ENCODE results near the gene ZNF660. TPM values are rescaled to one million over a fixed set of nuclear protein-coding genes. Genes with fewer than 3 reads are reported as not detected.
"Not testable (repeated sequence)": the region's sequence is repeated elsewhere in the genome, so short reads cannot be mapped to it uniquely, and the experiment has no call there.

Gene ZNF660
- total RNA-seq: 5.0 and 5.8 TPM in 2 replicates

DNA sequence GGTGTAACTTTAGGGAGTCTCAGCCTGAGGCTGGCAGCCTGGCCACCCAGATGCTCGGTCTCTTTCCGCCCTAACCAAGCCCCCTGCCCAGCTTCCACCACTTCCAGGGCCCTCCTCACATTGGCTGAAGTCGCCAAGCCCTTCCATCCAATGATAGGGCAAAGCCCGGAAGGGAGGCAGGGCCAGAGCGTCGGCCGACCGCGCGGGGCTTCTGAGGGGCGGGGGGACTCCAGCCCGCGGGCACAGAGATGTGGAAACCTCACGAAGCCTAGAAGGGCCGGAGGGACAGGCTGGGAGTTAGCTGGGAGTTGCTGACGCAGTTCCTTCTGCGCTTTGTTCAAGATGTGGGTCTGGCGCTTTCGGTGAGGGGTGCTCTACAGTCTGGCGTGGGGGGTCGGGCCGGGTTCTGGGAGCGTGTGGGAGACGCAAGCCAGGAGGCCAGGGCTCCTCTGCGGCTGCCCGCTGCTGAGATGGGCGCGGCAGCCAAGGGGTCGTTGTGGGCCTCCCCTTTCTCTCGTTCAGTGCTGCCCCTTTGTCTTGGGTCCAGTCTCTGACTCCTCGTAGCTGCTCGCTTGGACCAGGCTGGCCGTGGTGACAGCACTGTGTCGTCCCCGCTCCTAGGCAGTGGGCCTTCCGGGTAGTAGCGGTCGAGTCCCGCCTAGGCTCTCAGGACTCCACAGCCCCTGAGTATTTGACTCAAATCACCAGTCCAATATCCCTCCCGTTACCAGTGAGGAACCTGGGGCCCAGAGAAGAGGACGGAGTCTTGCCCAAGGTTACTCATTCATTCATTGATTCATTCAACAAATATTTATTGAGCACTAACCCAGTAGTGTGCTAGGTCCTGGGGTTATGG lies at the start of gene ZNF660:
Gene ZNF660, plus strand, starts transcription at position 319 of the 856 bp plus-strand sequence. CDS start 9,230 bp downstream, outside the sequence.
- no peaks in the 10 kb centered on the region for H3K27me3 ChIP-seq (ENCODE audit: insufficient read depth, low read length)
- no peaks in the 10 kb centered on the region for H3K79me2 ChIP-seq (ENCODE audit: insufficient read depth, low read length)
- peak within 1 kb of the TSS; percentile 98 for H2AFZ ChIP-seq (ENCODE audit: low read length)
- H3K27ac ChIP-seq (ENCODE audit: low read depth, low read length): peak within 1 kb of the TSS; percentile 79
- peak; percentile 96 for DNase-seq (ENCODE audit: insufficient read length, low spot score, missing footprints)
- H3K36me3 ChIP-seq (ENCODE audit: insufficient read depth, low read length): no peaks in the 10 kb centered on the region
- no peak for TF ChIP-seq CTCF (IDR thresholded peaks at IDR 0.05; ENCODE audit: extremely low read depth, low read depth, low read length)
- H4K20me1 ChIP-seq (ENCODE audit: insufficient read depth, low read length): no peaks in the 10 kb centered on the region
- peaks cover 16% of the 10 kb centered on the region for H3K4me1 ChIP-seq (ENCODE audit: insufficient read depth, low read length)
- peak within 1 kb of the TSS; percentile 86 for H3K4me3 ChIP-seq (ENCODE audit: insufficient read depth, low read length)
- no peaks in the 10 kb centered on the region for H3K9me3 ChIP-seq (ENCODE audit: low read depth, low read length)
- peak within 1 kb of the TSS; percentile 94 for H3K4me2 ChIP-seq (ENCODE audit: insufficient read depth, low read length)

DNA sequence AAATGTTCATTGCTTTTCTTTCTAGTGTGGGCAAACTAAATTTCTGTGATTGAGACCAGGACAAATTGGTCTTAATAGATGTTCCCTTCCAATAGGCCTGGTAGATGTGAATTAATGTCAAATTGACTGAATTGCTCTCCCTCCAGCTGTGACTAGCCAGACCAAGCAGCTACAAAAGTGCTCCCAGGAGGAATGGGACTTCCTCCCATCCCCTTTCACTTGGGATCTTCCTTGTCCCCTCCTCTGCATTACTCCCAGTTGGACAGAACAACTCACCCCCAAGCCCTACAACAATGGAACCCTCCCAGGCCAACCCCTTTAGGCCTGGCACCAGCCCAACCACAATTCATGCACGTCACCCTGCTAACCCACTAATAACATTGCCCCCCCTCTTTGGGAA lies 49.4 kb upstream of the ZNF660 start:
- H3K4me1 ChIP-seq (ENCODE audit: insufficient read depth, low read length): no peaks in the 10 kb centered on the region
- no peak for TF ChIP-seq CTCF (IDR thresholded peaks at IDR 0.05; ENCODE audit: extremely low read depth, low read depth, low read length)
- no peaks in the 10 kb centered on the region for H3K27me3 ChIP-seq (ENCODE audit: insufficient read depth, low read length)

GRCh38 chr3:44544811-44545210 lies 40.0 kb upstream of the ZNF660 start:
- not testable (repeated sequence) for DNase-seq (ENCODE audit: insufficient read length, low spot score, missing footprints); H2AFZ ChIP-seq (ENCODE audit: low read length)

More for the DNA sequence above, 49.4 kb upstream of the ZNF660 start:
- Histone ChIP-seq H3K36me3 (ENCODE audit: insufficient read depth, low read length) (no peaks in the 10 kb centered on the region), H4K20me1 (ENCODE audit: insufficient read depth, low read length) (no peaks in the 10 kb centered on the region), H3K4me3 (ENCODE audit: insufficient read depth, low read length) (no peak overlapping the region), H3K79me2 (ENCODE audit: insufficient read depth, low read length) (no peaks in the 10 kb centered on the region), H3K9me3 (ENCODE audit: low read depth, low read length) (no peaks in the 10 kb centered on the region), H3K27ac (ENCODE audit: low read depth, low read length) (no peak overlapping the region), H2AFZ (ENCODE audit: low read length) (no peak overlapping the region), H3K4me2 (ENCODE audit: insufficient read depth, low read length) (no peak overlapping the region)
- DNase-seq (ENCODE audit: insufficient read length, low spot score, missing footprints): no peak

DNA sequence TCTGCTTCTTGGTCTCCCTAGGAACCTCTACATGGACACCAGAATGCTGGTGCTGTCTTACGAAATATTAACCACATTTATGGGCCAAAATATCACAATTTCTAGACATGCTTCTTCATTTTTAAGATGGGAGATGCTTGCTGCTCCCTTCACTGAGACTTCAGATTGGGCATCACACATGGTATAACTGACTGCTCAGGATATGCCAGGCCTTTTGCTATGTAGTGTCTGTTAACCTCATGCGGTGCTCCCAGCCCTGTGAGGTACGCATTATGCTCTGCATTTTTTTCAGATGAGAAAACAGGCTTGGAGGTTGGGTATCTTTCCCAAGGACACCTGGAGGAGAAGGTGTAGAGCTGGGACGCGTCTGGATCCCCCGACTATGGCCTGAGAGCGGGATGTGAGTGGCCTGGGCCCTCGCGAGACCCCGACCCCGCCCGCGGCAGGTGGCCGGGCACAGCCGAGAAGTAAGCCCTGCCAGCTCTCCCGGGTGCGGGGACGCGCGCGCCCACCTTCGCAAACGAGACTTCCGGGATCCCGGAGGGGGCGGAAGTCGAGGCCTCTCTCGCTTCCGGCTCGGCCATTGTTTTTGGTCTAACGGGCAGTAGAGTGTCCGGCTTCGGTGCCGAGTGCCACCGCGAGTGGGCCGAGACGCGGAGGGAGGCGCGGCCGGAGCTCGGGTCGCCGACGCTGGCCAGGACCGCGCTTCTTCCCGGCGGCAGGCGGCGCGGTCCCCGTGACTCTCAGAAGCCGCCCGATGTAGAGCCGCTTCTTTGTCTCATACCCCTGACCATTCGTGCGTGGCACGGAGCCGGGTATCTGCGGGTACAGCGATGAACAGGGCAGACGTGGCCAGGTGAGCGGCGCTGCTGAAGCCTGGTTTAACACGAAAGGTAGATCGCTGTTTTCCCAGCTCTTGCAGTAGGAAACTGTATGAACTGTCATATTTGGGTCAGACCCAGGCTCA lies 29.9 kb upstream of the ZNF660 start, which contains the start of gene ZKSCAN7:
Gene ZKSCAN7, plus strand, starts transcription at position 568 of the 967 bp plus-strand sequence. CDS start 1,855 bp downstream, outside the sequence.
- Histone ChIP-seq H3K79me2 (ENCODE audit: insufficient read depth, low read length) (peaks cover 5% of the 10 kb centered on the region), H3K36me3 (ENCODE audit: insufficient read depth, low read length) (peaks cover 3% of the 10 kb centered on the region), H3K27me3 (ENCODE audit: insufficient read depth, low read length) (peaks cover 4% of the 10 kb centered on the region), H4K20me1 (ENCODE audit: insufficient read depth, low read length) (no peaks in the 10 kb centered on the region), H3K27ac (ENCODE audit: low read depth, low read length) (peak within 1 kb of the TSS; percentile 27), H3K9me3 (ENCODE audit: low read depth, low read length) (no peaks in the 10 kb centered on the region), H2AFZ (ENCODE audit: low read length) (peak within 1 kb of the TSS; percentile 91), H3K4me3 (ENCODE audit: insufficient read depth, low read length) (peak within 1 kb of the TSS; percentile 78), H3K4me2 (ENCODE audit: insufficient read depth, low read length) (peak within 1 kb of the TSS; percentile 88), H3K4me1 (ENCODE audit: insufficient read depth, low read length) (peaks cover 5% of the 10 kb centered on the region)
- peak; percentile 94 for DNase-seq (ENCODE audit: insufficient read length, low spot score, missing footprints)
- TF ChIP-seq CTCF (IDR thresholded peaks at IDR 0.05; ENCODE audit: extremely low read depth, low read depth, low read length): no peak

More at GRCh38 chr3:44544811-44545210, 40.0 kb upstream of the ZNF660 start:
- H3K27me3 ChIP-seq (ENCODE audit: insufficient read depth, low read length); H3K9me3 ChIP-seq (ENCODE audit: low read depth, low read length); H3K4me1 ChIP-seq (ENCODE audit: insufficient read depth, low read length); H4K20me1 ChIP-seq (ENCODE audit: insufficient read depth, low read length); H3K27ac ChIP-seq (ENCODE audit: low read depth, low read length); H3K4me3 ChIP-seq (ENCODE audit: insufficient read depth, low read length); H3K79me2 ChIP-seq (ENCODE audit: insufficient read depth, low read length); H3K36me3 ChIP-seq (ENCODE audit: insufficient read depth, low read length); H3K4me2 ChIP-seq (ENCODE audit: insufficient read depth, low read length): not testable (repeated sequence)
